ENCODE results near the gene WNT4. TPM values are rescaled to one million over a fixed set of nuclear protein-coding genes. Genes with fewer than 3 reads are reported as not detected.

Gene WNT4
- total and polyA plus RNA-seq, 4 donors: not detected

DNA sequence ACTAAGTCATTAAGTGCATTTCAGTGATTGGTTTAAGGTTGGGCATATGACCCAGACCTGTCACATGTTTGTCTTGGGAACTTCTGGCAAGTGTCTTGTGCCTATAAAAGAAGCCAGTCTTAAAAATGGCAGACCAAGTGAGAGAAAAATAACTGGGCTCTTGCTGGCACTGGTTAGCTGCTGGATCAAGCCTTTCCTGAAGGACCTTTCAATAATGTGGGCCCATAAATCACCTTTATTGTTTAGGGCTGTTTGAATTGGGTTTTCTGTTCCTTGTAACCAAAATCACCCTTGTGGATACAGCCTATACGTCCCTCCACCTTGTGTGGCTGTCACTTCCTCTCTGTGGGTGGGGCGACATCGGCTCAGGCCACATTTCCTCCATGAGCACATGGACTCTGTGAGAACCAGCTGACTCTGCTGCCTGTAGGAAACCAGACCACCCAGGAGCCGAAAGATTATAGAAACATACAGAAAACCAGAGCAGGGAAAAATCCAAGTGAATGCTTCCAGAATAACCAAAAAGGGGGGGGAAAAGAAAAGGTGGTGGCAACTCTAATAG is 25.6 kb upstream of the WNT4 start:
- ATAC-seq (ENCODE audit: low FRiP score): no peak
- no peaks in the 10 kb centered on the region for H3K9me3 ChIP-seq (ENCODE audit: control insufficient read depth, low read length)
- DNase-seq: no peak
- no peaks in the 10 kb centered on the region for H3K4me1 ChIP-seq (ENCODE audit: control insufficient read depth in 1 of 2, insufficient read depth in 2 of 2, low read length in 2 of 2)
- H3K4me3 ChIP-seq (ENCODE audit: low read length in 2 of 2): no peak overlapping the region
- intact Hi-C loops (cut with DNase I): no loop called here
- no peaks in the 10 kb centered on the region for H3K27me3 ChIP-seq (ENCODE audit: control insufficient read depth in 1 of 2, insufficient read depth in 2 of 2, low read length in 1 of 2)
- no peak overlapping the region for H3K27ac ChIP-seq (ENCODE audit: low read depth in 1 of 2, low read length in 2 of 2)
- 47 to 48% methylated on average over 4 of the region's 4 CpGs for WGBS, 2 donors
- H3K36me3 ChIP-seq (ENCODE audit: control insufficient read depth in 1 of 2, insufficient read depth in 2 of 2, low read length in 1 of 2): no peaks in the 10 kb centered on the region

DNA sequence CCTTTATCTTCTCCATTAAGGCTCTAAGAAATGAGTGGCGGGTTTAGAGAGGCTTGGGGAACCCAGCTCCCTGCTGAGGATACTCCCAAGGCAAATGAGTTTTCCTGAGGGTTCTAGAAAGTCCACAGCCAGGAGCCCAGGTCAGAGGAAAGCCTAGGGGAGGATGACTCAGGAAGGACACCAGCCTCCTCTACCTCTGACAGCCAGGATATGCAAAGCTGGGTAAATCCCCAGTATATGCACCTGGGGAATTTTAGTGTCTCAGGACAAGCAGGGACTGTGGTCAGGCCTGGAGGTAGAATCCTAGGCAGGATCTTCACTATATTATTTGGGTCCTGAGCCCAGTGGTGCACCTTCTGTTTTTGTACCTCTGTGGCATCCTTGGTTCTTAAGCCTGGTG is 23.5 kb upstream of the WNT4 start:
- intact Hi-C loops (cut with DNase I): no loop called here

DNA sequence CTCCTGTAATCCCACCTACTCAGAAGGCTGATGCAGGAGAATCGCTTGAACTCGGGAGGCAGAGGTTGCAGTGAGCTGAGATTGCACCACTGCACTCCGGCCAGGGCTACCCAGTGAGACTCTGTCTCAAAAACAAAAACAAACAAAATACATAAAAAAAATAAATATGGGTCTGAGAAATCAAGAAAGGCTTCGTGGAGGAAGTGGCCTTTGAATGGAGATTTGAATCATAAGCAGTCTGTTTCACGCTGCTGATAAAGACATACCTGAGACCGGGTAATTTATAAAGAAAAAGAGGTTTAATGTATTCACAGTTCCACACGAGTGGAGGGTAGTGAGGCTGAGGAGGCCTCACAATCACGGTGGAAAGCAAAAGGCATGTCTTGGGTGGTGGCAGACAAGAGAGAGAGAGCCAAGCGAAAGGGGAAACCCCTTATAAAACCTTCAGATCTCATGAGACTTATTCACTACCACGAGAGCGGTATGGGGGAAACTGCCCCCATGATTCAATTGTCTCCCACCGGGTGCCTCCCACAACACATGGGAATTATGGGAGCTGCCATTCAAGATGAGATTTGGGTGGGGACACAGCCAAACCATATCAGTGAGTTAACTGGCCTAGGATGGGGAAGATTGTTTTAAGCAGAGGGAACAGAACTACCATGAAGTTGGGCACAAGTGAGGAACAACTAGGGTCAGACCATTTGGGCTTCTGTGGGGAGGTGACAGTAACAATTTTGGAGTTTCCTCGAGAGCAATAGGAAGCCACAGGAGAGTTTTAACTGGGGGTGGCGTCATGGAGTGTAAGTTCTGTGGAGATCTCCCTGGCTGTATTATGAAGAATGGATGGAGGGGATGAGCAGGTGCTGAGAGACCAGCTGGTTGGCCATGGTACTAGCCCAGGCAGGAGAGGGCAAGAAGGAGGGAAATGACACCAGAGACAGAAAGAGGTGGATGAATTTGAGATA is 22.2 kb upstream of the WNT4 start:
- Histone ChIP-seq H3K36me3 (ENCODE audit: control insufficient read depth in 1 of 2, insufficient read depth in 2 of 2, low read length in 1 of 2) (no peaks in the 10 kb centered on the region), H3K4me1 (ENCODE audit: control insufficient read depth in 1 of 2, insufficient read depth in 2 of 2, low read length in 2 of 2) (no peaks in the 10 kb centered on the region), H3K4me3 (ENCODE audit: low read length in 2 of 2) (no peak overlapping the region), H3K27me3 (ENCODE audit: control insufficient read depth in 1 of 2, insufficient read depth in 2 of 2, low read length in 1 of 2) (no peaks in the 10 kb centered on the region), H3K9me3 (ENCODE audit: control insufficient read depth, low read length) (no peaks in the 10 kb centered on the region), H3K27ac (ENCODE audit: low read depth in 1 of 2, low read length in 2 of 2) (no peak overlapping the region)
- intact Hi-C loops (cut with DNase I): no loop called here
- WGBS, 2 donors: 85 to 86% methylated on average over 14 of the region's 14 CpGs
- DNase-seq (no peak), ATAC-seq (ENCODE audit: low FRiP score) (no peak)

More for the DNA sequence above, 23.5 kb upstream of the WNT4 start:
- no peaks in the 10 kb centered on the region for H3K9me3 ChIP-seq (ENCODE audit: control insufficient read depth, low read length)
- DNase-seq (no peak), ATAC-seq (ENCODE audit: low FRiP score) (no peak)
- H3K4me1 ChIP-seq (ENCODE audit: control insufficient read depth in 1 of 2, insufficient read depth in 2 of 2, low read length in 2 of 2): no peaks in the 10 kb centered on the region
- H3K4me3 ChIP-seq (ENCODE audit: low read length in 2 of 2): no peak overlapping the region
- 90 to 96% methylated on average over 1 of the region's 1 CpG for WGBS, 2 donors
- H3K36me3 ChIP-seq (ENCODE audit: control insufficient read depth in 1 of 2, insufficient read depth in 2 of 2, low read length in 1 of 2): no peaks in the 10 kb centered on the region
- no peak overlapping the region for H3K27ac ChIP-seq (ENCODE audit: low read depth in 1 of 2, low read length in 2 of 2)
- no peaks in the 10 kb centered on the region for H3K27me3 ChIP-seq (ENCODE audit: control insufficient read depth in 1 of 2, insufficient read depth in 2 of 2, low read length in 1 of 2)

DNA sequence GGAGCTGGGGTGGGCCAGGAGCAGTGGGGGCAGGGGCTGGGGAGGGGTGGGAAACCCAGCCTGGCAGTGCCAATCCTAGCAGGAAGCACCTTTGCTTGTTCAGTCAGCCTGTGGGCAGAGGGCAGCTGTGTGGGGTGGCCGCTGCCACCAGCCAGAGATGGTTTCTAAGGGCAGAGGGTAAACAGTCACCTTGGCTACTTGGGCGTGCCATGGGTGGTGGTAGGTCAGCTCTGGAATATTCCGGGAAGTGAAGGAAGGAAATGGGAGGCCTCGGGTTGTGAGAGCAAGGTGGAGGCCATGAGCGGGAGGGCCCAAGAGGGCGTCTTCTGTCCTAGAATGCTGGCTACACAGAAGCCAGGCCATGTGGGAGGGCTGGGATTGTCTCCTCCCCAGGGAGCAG is 20.7 kb upstream of the WNT4 start:
- H3K27me3 ChIP-seq (ENCODE audit: control insufficient read depth in 1 of 2, insufficient read depth in 2 of 2, low read length in 1 of 2): no peaks in the 10 kb centered on the region
- WGBS, 2 donors: 92 to 95% methylated on average over 6 of the region's 6 CpGs
- no peak for DNase-seq
- no peak overlapping the region for H3K27ac ChIP-seq (ENCODE audit: low read depth in 1 of 2, low read length in 2 of 2)
- no peak for ATAC-seq (ENCODE audit: low FRiP score)
- no peaks in the 10 kb centered on the region for H3K4me1 ChIP-seq (ENCODE audit: control insufficient read depth in 1 of 2, insufficient read depth in 2 of 2, low read length in 2 of 2)
- H3K36me3 ChIP-seq (ENCODE audit: control insufficient read depth in 1 of 2, insufficient read depth in 2 of 2, low read length in 1 of 2): no peaks in the 10 kb centered on the region
- no peak overlapping the region for H3K4me3 ChIP-seq (ENCODE audit: low read length in 2 of 2)
- H3K9me3 ChIP-seq (ENCODE audit: control insufficient read depth, low read length): no peaks in the 10 kb centered on the region
- intact Hi-C loops (cut with DNase I): no loop called here

DNA sequence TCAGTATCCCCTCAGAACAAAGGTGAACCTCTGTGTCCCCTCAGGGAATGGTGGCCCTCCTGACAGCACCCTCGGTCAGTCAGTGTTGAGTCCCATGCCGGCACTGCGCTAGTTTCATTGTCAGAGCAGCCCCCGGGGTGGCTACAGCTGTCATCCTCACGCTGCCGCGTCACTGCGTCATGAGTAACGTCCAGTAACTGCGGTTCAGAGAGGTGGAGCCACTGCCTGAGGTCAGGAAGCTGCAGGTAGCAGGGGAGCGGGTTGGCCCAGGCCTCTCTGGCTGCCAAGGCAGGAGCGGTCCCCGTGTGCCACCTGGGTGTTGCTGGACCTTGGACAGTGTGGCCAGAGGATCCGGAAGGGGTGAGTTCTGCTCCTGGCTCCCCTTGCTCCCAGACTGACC is 20.2 kb upstream of the WNT4 start:
- no peaks in the 10 kb centered on the region for H3K4me1 ChIP-seq (ENCODE audit: control insufficient read depth in 1 of 2, insufficient read depth in 2 of 2, low read length in 2 of 2)
- H3K27me3 ChIP-seq (ENCODE audit: control insufficient read depth in 1 of 2, insufficient read depth in 2 of 2, low read length in 1 of 2): no peaks in the 10 kb centered on the region
- ATAC-seq (ENCODE audit: low FRiP score): no peak
- no peak overlapping the region for H3K4me3 ChIP-seq (ENCODE audit: low read length in 2 of 2)
- intact Hi-C loops (cut with DNase I): no loop called here
- 88% methylated on average over 14 of the region's 14 CpGs for WGBS, 2 donors
- H3K27ac ChIP-seq (ENCODE audit: low read depth in 1 of 2, low read length in 2 of 2): no peak overlapping the region
- no peak for DNase-seq
- no peaks in the 10 kb centered on the region for H3K36me3 ChIP-seq (ENCODE audit: control insufficient read depth in 1 of 2, insufficient read depth in 2 of 2, low read length in 1 of 2)
- no peaks in the 10 kb centered on the region for H3K9me3 ChIP-seq (ENCODE audit: control insufficient read depth, low read length)

DNA sequence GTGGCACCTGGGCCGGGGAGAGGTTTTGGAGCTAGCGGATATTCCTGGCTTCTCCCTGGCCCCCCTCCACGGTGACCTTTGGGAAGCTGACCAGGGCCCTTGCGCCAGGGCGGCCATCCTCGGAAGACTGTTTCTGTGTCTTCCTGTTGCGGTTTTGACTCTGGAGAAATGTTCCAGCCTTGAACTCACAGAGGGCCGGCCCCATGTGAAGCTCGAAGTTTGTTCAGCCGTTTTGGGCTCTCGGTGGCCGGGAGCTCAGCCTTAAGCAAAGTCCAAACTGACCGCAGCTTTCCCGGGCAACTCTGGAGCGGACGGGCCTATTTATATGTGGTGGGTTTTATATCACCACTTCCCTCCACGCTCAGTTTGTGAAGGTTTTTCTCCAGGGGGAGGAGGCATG is 17.0 kb upstream of the WNT4 start:
- intact Hi-C loops (cut with DNase I): no loop called here
- WGBS, 2 donors: 92 to 93% methylated on average over 17 of the region's 17 CpGs

DNA sequence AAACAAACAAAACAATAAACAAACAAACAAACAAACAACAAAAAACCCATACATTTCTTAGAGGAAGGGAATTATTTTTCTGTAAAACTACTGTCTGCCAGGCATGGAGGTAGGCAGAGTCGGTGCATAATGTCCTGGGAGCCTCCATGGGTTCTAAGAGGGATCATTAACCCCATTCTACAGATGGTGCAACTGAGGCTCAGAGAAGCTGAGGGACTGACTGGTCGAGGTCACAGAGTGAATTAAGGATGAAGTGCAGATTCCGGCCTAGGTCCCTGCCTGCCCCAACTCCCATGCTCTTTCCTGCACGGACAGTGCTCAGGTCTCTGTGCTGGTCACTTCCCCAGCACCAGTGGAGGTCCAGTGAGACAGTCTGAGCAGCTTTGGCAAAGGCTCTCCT is 15.8 kb upstream of the WNT4 start:
- no peaks in the 10 kb centered on the region for H3K4me1 ChIP-seq (ENCODE audit: control insufficient read depth in 1 of 2, insufficient read depth in 2 of 2, low read length in 2 of 2)

More for the DNA sequence above, 17.0 kb upstream of the WNT4 start:
- Histone ChIP-seq H3K4me3 (ENCODE audit: low read length in 2 of 2) (no peak overlapping the region), H3K36me3 (ENCODE audit: control insufficient read depth in 1 of 2, insufficient read depth in 2 of 2, low read length in 1 of 2) (no peaks in the 10 kb centered on the region), H3K27me3 (ENCODE audit: control insufficient read depth in 1 of 2, insufficient read depth in 2 of 2, low read length in 1 of 2) (no peaks in the 10 kb centered on the region), H3K27ac (ENCODE audit: low read depth in 1 of 2, low read length in 2 of 2) (no peak overlapping the region), H3K4me1 (ENCODE audit: control insufficient read depth in 1 of 2, insufficient read depth in 2 of 2, low read length in 2 of 2) (no peaks in the 10 kb centered on the region), H3K9me3 (ENCODE audit: control insufficient read depth, low read length) (no peaks in the 10 kb centered on the region)
- ATAC-seq (ENCODE audit: low FRiP score) (no peak), DNase-seq (no peak)

DNA sequence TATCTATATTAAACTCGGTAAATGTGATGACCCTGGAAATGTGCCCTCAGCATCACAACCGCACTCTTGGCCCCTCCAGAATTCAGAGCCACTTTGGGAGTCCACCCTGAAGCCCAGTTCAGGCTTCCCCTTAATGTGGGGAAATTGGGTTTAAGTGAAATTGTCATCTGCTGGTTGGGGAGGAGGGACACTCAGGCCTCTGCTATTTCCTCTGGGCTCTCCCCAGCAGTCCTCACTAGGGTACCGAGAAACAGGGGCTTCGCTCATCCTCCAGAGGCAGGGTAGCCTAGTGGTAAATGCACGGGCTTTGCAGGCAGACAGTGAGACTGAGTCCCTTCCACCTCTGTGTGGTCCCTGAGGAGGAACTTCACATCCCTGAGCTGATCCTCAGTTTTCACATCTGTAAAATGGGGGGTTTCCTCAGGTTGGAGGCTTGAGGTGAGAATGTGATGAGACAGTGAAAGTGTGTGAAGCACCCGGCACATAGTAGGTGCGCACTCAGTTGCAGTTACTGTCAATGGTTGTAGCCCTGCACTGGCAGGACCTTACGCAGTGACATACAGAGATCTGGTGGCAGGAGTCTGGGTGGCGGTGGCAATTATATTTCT is 14.6 kb upstream of the WNT4 start:
- H3K27ac ChIP-seq (ENCODE audit: low read depth in 1 of 2, low read length in 2 of 2): no peak overlapping the region
- 87 to 91% methylated on average over 9 of the region's 9 CpGs for WGBS, 2 donors
- no peaks in the 10 kb centered on the region for H3K9me3 ChIP-seq (ENCODE audit: control insufficient read depth, low read length)
- no peaks in the 10 kb centered on the region for H3K27me3 ChIP-seq (ENCODE audit: control insufficient read depth in 1 of 2, insufficient read depth in 2 of 2, low read length in 1 of 2)
- no peaks in the 10 kb centered on the region for H3K4me1 ChIP-seq (ENCODE audit: control insufficient read depth in 1 of 2, insufficient read depth in 2 of 2, low read length in 2 of 2)
- H3K4me3 ChIP-seq (ENCODE audit: low read length in 2 of 2): no peak overlapping the region
- H3K36me3 ChIP-seq (ENCODE audit: control insufficient read depth in 1 of 2, insufficient read depth in 2 of 2, low read length in 1 of 2): no peaks in the 10 kb centered on the region
- intact Hi-C loops (cut with DNase I): no loop called here
- ATAC-seq (ENCODE audit: low FRiP score) (no peak), DNase-seq (no peak)

More for the DNA sequence above, 15.8 kb upstream of the WNT4 start:
- H3K9me3 ChIP-seq (ENCODE audit: control insufficient read depth, low read length): no peaks in the 10 kb centered on the region
- no peak for DNase-seq
- no peak overlapping the region for H3K27ac ChIP-seq (ENCODE audit: low read depth in 1 of 2, low read length in 2 of 2)
- H3K4me3 ChIP-seq (ENCODE audit: low read length in 2 of 2): no peak overlapping the region
- H3K27me3 ChIP-seq (ENCODE audit: control insufficient read depth in 1 of 2, insufficient read depth in 2 of 2, low read length in 1 of 2): no peaks in the 10 kb centered on the region
- no peaks in the 10 kb centered on the region for H3K36me3 ChIP-seq (ENCODE audit: control insufficient read depth in 1 of 2, insufficient read depth in 2 of 2, low read length in 1 of 2)
- no peak for ATAC-seq (ENCODE audit: low FRiP score)
- intact Hi-C loops (cut with DNase I): no loop called here
- WGBS, 2 donors: 84 to 91% methylated on average over 4 of the region's 4 CpGs
